ENCODE data around the gene SYT9.

SYT9 gene

GRCh38 chr11:7492253-7492652 is 240.5 kb downstream of the SYT9 start:
- Histone ChIP-seq H4K20me1 (ENCODE audit: insufficient read depth, low read length) (no peaks in the 10 kb centered on the region), H3K4me1 (ENCODE audit: low read length) (peaks cover 20% of the 10 kb centered on the region), H3K9ac (ENCODE audit: low read length) (no peak overlapping the region), H3K79me2 (ENCODE audit: low read length) (no peaks in the 10 kb centered on the region), H2AFZ (ENCODE audit: low read depth, low read length) (no peak overlapping the region), H3K4me3 (ENCODE audit: low read length) (no peak overlapping the region), H3K36me3 (replicated peaks; ENCODE audit: low read depth, low read length) (no peaks in the 10 kb centered on the region), H3K4me2 (ENCODE audit: low read length) (no peak overlapping the region), H3K27ac (ENCODE audit: low read length) (no peak overlapping the region), H3K9me3 (ENCODE audit: insufficient read depth, low read length) (no peaks in the 10 kb centered on the region), H3K27me3 (ENCODE audit: low read depth, low read length) (no peaks in the 10 kb centered on the region)
- TF ChIP-seq EZH2phosphoT487 (IDR thresholded peaks at IDR 0.05; ENCODE audit: low read depth) (no peak), CTCF (IDR thresholded peaks at IDR 0.05; ENCODE audit: low read depth, low read length) (no peak)

- Histone ChIP-seq H3K27me3 (ENCODE audit: low read depth, low read length) (no peaks in the 10 kb centered on the region), H3K4me3 (ENCODE audit: low read length) (no peak overlapping the region), H3K9ac (ENCODE audit: low read length) (no peak overlapping the region), H3K9me3 (ENCODE audit: insufficient read depth, low read length) (no peaks in the 10 kb centered on the region), H3K27ac (ENCODE audit: low read length) (no peak overlapping the region), H3K79me2 (ENCODE audit: low read length) (no peaks in the 10 kb centered on the region), H4K20me1 (ENCODE audit: insufficient read depth, low read length) (no peaks in the 10 kb centered on the region), H2AFZ (ENCODE audit: low read depth, low read length) (no peak overlapping the region), H3K4me1 (ENCODE audit: low read length) (peaks cover 27% of the 10 kb centered on the region), H3K36me3 (replicated peaks; ENCODE audit: low read depth, low read length) (no peaks in the 10 kb centered on the region), H3K4me2 (ENCODE audit: low read length) (no peak overlapping the region)
- TF ChIP-seq EZH2phosphoT487 (IDR thresholded peaks at IDR 0.05; ENCODE audit: low read depth) (no peak), CTCF (IDR thresholded peaks at IDR 0.05; ENCODE audit: low read depth, low read length) (no peak)
These were observed 242.0 kb downstream of the SYT9 start for GRCh38 chr11:7493670-7494069.

- no peaks in the 10 kb centered on the region for H3K9me3 ChIP-seq (ENCODE audit: insufficient read depth, low read length)
- no peaks in the 10 kb centered on the region for H3K27me3 ChIP-seq (ENCODE audit: low read depth, low read length)
These were observed 242.5 kb downstream of the SYT9 start for GRCh38 chr11:7494086-7494745.

More at GRCh38 chr11:7494086-7494745, 242.5 kb downstream of the SYT9 start:
- H3K9ac ChIP-seq (ENCODE audit: low read length), result no peak overlapping the region
- H2AFZ ChIP-seq (ENCODE audit: low read depth, low read length), result no peak overlapping the region
- H3K4me2 ChIP-seq (ENCODE audit: low read length), result no peak overlapping the region
- no peaks in the 10 kb centered on the region for H3K79me2 ChIP-seq (ENCODE audit: low read length)
- H3K27ac ChIP-seq (ENCODE audit: low read length), result no peak overlapping the region
- H3K36me3 ChIP-seq (replicated peaks; ENCODE audit: low read depth, low read length), result no peaks in the 10 kb centered on the region
- peaks cover 32% of the 10 kb centered on the region for H3K4me1 ChIP-seq (ENCODE audit: low read length)
- no peaks in the 10 kb centered on the region for H4K20me1 ChIP-seq (ENCODE audit: insufficient read depth, low read length)
- no peak for TF ChIP-seq CTCF (IDR thresholded peaks at IDR 0.05; ENCODE audit: low read depth, low read length)
- no peak for TF ChIP-seq EZH2phosphoT487 (IDR thresholded peaks at IDR 0.05; ENCODE audit: low read depth)
- H3K4me3 ChIP-seq (ENCODE audit: low read length), result no peak overlapping the region
